Right renal pelvis (tissue), 4 donors: Measurements from ENCODE around the gene TRABD2B. TPM values are rescaled to one million over a fixed set of nuclear protein-coding genes. Genes with fewer than 3 reads are reported as not detected.

Experiments
- DNase-seq, 4 donors: peaks; one replicate each; pipeline ENCODE4 v3.0.0-alpha.2; 2013; ENCODE audit warnings: low read depth in 4 of 4, low spot score in 3 of 4, missing footprints in 1 of 4
- polyA plus RNA-seq, 4 donors: library from polyadenylated mRNA; unstranded; fragments of 120-200 nt; gene quantifications; one replicate each; pipeline ENCODE4 v1.2.1, GENCODE V29; 2013; ENCODE audit not compliant: insufficient read length in 4 of 4

Gene TRABD2B
- polyA plus RNA-seq, 4 donors, result 15.3 to 25.8 (median 22.0) TPM

GRCh38 chr1:47887475-47888293, 109.5 kb downstream of the TRABD2B start:
- DNase-seq, result no peak

GRCh38 chr1:47887060-47887459, 110.1 kb downstream of the TRABD2B start:
- DNase-seq, result no peak

GRCh38 chr1:47886141-47886540, 111.0 kb downstream of the TRABD2B start:
- no peak for DNase-seq

GRCh38 chr1:47885062-47885830, 111.9 kb downstream of the TRABD2B start:
- no peak for DNase-seq

- DNase-seq, result no peak
These were observed 113.2 kb downstream of the TRABD2B start for GRCh38 chr1:47883963-47884362.

GRCh38 chr1:47881505-47882442, 115.4 kb downstream of the TRABD2B start:
- no peak for DNase-seq

GRCh38 chr1:47876587-47876963, 120.6 kb downstream of the TRABD2B start:
- no peak for DNase-seq

GRCh38 chr1:47875831-47876586, 121.2 kb downstream of the TRABD2B start:
- peak in 3 of 4 donors; percentile 47 to 59 (median 51) for DNase-seq

GRCh38 chr1:47875036-47875435, 122.1 kb downstream of the TRABD2B start:
- no peak for DNase-seq

GRCh38 chr1:47873337-47873736, 123.8 kb downstream of the TRABD2B start:
- no peak for DNase-seq

GRCh38 chr1:47872886-47873285, 124.3 kb downstream of the TRABD2B start:
- no peak for DNase-seq

- DNase-seq, result no peak
These were observed 125.3 kb downstream of the TRABD2B start for GRCh38 chr1:47871799-47872353.

- DNase-seq, result peak in 1 of 4 donors; percentile 33
These were observed 126.1 kb downstream of the TRABD2B start for GRCh38 chr1:47870946-47871676.

GRCh38 chr1:47870480-47870879, 126.7 kb downstream of the TRABD2B start:
- no peak for DNase-seq

GRCh38 chr1:47868348-47868676, 128.9 kb downstream of the TRABD2B start:
- no peak for DNase-seq

GRCh38 chr1:47867438-47868347, 129.5 kb downstream of the TRABD2B start:
- DNase-seq, result no peak

GRCh38 chr1:47866601-47867437, 130.4 kb downstream of the TRABD2B start:
- DNase-seq, result no peak
